HAP-1 (cell line): Measurements from ENCODE around the gene ZMYND11.

Experiments used
- DNase-seq, 2 experiments: peaks; one replicate each; pipeline ENCODE4 v3.0.0-alpha.2; 2016 to 2020; ENCODE audit warnings: low spot score in 2 of 2
- H3K27me3 ChIP-seq: fragments of 250-450 bp; sonication (Bioruptor Pico); 2 replicates; pipeline ENCODE4 v1.5.1; 2020; ENCODE audit warnings: low read depth, mild to moderate bottlenecking, moderate library complexity
- H3K36me3 ChIP-seq: fragments of 250-450 bp; sonication (Bioruptor Pico); replicated peaks from 2 replicates; pipeline ENCODE4 v1.5.1; 2020; ENCODE audit warnings: mild to moderate bottlenecking
- H3K4me1 ChIP-seq: fragments of 250-450 bp; sonication (Bioruptor Pico); 2 replicates; pipeline ENCODE4 v1.5.1; 2020; ENCODE audit warnings: mild to moderate bottlenecking
- H3K4me3 ChIP-seq: fragments of 250-450 bp; sonication (Bioruptor Pico); 2 replicates; pipeline ENCODE4 v1.5.1; 2020; ENCODE audit warnings: mild to moderate bottlenecking, moderate library complexity
- H3K9me3 ChIP-seq: fragments of 250-450 bp; sonication (Bioruptor Pico); 2 replicates; pipeline ENCODE4 v1.5.1; 2020; ENCODE audit warnings: mild to moderate bottlenecking, moderate library complexity
- in situ Hi-C: fragments of 300-500 bp; cut with MboI; formaldehyde crosslinking; loops from 3 replicates; pipeline ENCODE4 v1.14.3; 2020; ENCODE audit warnings: low sequenced_read_pairs, inconsistent platforms, mixed read lengths

ZMYND11 gene

DNA sequence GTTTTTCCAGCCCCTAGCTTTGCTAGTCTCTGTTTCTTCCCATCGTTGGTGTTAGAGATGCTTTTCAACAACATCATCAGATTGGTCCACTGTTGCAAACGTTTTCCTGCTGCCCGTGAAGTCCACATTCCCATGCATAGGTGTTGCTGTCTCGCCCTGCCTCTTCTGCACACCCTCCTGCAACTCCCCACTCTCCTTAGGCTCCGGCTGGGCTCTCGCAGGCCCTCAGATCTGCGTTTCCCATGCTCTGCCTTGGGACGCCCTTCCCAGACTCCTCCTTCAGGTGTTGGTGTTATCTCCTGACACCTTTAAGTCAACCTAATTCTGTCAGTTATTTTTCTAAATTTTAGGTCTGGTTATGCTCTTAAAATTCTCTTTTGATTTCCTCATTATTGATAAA is 55.0 kb downstream of the ZMYND11 start:
- peaks cover 8% of the 10 kb centered on the region for H3K4me1 ChIP-seq
- in situ Hi-C loops, result no loop called here
- H3K27me3 ChIP-seq, result no peaks in the 10 kb centered on the region
- no peak overlapping the region for H3K4me3 ChIP-seq
- no peak for DNase-seq
- H3K36me3 ChIP-seq, result no peaks in the 10 kb centered on the region; the same call in 1 of the 2 replicates
- no peaks in the 10 kb centered on the region for H3K9me3 ChIP-seq

DNA sequence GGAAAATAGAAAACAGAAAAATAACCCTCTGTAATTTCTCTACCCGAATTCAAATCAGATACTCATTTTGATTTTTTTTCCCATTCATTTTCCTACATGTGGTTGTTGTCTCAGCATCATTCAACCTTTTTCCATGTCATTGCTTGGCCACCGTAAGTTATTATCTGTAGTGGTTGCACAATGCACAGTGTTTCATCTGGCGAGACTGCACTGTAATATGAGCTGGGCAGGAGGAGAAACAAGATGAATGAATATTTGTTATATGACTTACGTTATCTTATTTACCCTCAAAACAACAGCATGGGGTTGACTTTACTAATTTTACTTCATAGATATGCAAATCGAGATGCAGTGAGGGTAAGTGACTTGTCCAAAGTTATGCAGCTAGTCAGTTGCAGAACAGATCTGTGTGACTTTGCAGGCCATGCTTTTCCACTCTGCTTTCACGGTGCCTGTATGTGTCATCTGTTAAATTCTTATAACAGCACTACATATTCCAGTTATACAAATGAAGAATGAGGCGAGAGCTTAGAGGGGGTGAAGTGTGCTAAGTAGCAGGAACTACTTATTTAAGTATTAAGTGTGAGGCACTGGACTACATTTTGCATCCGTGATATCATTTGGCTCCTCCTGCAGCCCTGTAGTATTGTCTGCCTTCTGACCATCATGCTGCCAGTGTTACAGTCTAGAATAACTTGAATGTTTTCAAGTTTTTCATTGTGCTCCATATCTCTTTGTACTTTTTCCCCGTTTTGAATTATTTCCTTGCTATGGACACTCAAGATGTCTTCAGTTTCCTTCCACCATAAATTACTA is 56.7 kb downstream of the ZMYND11 start:
- Histone ChIP-seq H3K4me3 (no peak overlapping the region), H3K27me3 (no peaks in the 10 kb centered on the region), H3K36me3 (no peaks in the 10 kb centered on the region; the same call in 1 of the 2 replicates), H3K4me1 (peaks cover 8% of the 10 kb centered on the region), H3K9me3 (no peaks in the 10 kb centered on the region)
- in situ Hi-C loops, result no loop called here
- peak in 1 of 2 experiments; percentile 9 for DNase-seq

DNA sequence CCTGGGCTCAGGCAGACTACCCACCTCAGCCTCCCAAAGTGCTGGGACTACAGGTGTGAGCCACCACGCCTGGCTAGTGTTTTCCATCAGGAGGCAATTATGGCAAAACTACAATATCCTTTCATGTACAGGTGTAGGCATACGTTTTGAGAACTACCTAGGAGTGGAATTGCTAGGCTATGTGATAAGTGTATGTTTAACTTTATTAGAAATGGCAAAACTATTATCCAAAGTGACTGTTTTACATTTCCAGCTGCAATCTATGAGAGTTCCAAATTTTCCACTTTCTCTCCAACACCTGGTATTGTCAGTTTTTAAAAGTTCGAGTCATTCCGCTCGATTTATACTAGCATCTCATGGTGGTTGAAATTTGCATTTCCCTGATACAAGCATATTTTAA is 59.0 kb downstream of the ZMYND11 start:
- H3K4me3 ChIP-seq, result no peak overlapping the region
- H3K36me3 ChIP-seq, result no peaks in the 10 kb centered on the region; the same call in 1 of the 2 replicates
- H3K4me1 ChIP-seq, result peaks cover 8% of the 10 kb centered on the region
- DNase-seq, result no peak
- no peaks in the 10 kb centered on the region for H3K27me3 ChIP-seq
- in situ Hi-C loops, result no loop called here
- H3K9me3 ChIP-seq, result no peaks in the 10 kb centered on the region

DNA sequence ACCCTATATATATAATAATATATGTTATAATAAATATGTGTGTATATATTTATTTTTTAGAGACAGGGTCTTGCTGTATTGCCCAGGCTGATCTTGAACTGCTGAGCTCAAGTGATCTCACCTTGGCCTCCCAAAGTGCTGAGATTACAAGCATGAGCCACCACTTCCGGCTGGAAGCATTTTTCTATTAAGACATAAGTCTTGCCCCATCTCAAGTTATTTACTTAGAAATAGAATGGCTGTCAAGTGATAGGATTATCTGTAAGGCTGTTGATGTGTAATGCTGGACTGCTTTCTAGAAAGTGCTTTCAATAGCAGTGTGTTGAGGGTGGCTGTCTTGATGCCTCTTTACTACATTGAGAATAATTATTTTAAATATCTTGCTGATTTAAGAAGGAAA is 65.2 kb downstream of the ZMYND11 start:
- in situ Hi-C loops, result no loop called here
- no peaks in the 10 kb centered on the region for H3K36me3 ChIP-seq
- no peak for DNase-seq
- H3K9me3 ChIP-seq, result no peaks in the 10 kb centered on the region
- H3K4me1 ChIP-seq, result no peaks in the 10 kb centered on the region
- no peak overlapping the region for H3K4me3 ChIP-seq
- no peaks in the 10 kb centered on the region for H3K27me3 ChIP-seq

DNA sequence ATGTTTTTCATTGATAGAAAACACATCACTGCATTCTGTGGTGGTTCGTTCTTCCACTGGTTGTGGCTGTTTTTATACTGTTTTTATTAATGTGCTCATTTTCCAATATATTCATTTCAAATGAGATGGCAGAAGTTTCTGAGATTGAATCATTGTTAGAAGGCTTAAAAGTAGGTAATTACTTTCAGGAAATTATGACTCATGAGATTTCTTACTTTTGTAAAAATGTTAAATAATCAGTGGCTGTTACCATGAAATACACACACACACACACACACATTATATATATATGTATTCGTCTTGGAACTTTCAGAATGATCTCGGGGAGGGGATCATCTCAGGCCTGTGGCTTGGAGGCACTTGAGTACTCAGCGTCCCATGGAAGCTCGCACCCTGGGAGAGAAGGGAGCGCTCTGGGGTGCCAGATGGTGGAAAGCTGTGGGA is 66.1 kb downstream of the ZMYND11 start:
- Histone ChIP-seq H3K9me3 (no peaks in the 10 kb centered on the region), H3K4me1 (no peaks in the 10 kb centered on the region), H3K36me3 (no peaks in the 10 kb centered on the region), H3K4me3 (no peak overlapping the region), H3K27me3 (no peaks in the 10 kb centered on the region)
- in situ Hi-C loops, result no loop called here
- no peak for DNase-seq

DNA sequence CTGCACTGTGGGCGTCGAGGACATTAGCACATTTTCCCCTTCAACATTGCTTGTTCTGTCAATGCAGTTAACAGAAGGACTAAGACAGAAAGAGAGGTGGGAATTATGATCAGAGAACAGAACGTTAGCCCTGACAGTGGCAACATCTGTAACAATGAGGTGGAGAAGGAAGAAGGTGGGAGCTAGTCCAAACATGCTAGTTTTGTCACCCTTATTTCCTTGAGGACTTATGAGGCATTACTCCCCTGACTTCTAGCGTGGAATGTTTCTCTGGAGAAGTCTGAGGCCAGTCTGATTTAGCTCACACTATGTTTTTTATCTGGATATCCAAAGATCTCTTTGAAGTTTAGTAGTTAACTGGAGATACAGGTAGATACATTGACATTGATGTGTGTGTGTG is 73.4 kb downstream of the ZMYND11 start:
- H3K4me1 ChIP-seq, result no peaks in the 10 kb centered on the region

DNA sequence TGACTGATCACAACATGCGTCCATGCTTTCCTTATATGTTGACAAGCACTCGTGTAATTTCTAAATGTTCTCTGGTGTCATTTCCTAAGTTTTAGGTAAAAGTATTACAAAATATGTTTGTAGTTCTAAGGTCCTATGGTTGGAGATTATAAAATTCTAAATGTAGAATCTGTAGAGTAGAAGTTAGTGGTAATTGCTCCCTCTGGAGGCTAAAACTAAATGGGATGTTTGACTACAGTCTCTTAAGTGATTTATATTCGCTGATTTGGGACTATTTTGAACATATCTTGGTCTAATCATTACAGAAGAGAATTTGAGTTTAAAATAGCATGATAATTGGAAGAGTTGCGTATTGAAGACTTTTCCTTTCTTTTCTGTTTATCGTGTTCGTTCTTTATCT is 74.1 kb downstream of the ZMYND11 start:
- no peak for DNase-seq
- H3K27me3 ChIP-seq, result no peaks in the 10 kb centered on the region
- H3K4me3 ChIP-seq, result no peak overlapping the region
- H3K36me3 ChIP-seq, result no peaks in the 10 kb centered on the region; the same call in 1 of the 2 replicates
- H3K9me3 ChIP-seq, result 0 out of 2 replicates have a peak, but pooled peaks cover 2% of the 10 kb centered on the region
- no peaks in the 10 kb centered on the region for H3K4me1 ChIP-seq
- in situ Hi-C loops, result no loop called here

More for the DNA sequence above, 73.4 kb downstream of the ZMYND11 start:
- in situ Hi-C loops, result no loop called here
- 0 out of 2 replicates have a peak, but pooled peaks cover 2% of the 10 kb centered on the region for H3K9me3 ChIP-seq
- no peak for DNase-seq
- H3K27me3 ChIP-seq, result no peaks in the 10 kb centered on the region
- H3K36me3 ChIP-seq, result no peaks in the 10 kb centered on the region; the same call in 1 of the 2 replicates
- no peak overlapping the region for H3K4me3 ChIP-seq

DNA sequence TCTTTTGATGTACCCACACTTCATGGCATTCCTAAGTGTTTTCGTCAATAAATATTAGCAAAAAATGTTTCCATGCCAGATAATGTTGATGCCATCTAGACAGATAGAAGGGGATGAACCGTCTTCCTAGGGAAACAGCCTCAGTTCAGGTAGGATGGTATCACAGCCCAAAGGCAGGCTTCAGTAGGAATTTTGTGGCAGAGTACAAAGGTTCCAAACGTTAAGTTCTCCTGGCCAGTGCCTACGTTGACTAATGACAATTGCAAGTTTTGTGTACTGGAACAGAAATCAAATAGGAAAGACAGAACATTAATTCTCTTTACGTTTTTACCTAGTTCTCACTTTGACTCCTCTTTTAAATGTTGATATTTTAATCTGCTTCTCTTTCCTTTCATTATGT is 75.0 kb downstream of the ZMYND11 start:
- no peak overlapping the region for H3K4me3 ChIP-seq
- no peaks in the 10 kb centered on the region; the same call in 1 of the 2 replicates for H3K36me3 ChIP-seq
- H3K9me3 ChIP-seq, result 0 out of 2 replicates have a peak, but pooled peaks cover 2% of the 10 kb centered on the region
- in situ Hi-C loops, result no loop called here
- DNase-seq, result no peak
- no peaks in the 10 kb centered on the region for H3K27me3 ChIP-seq
- no peaks in the 10 kb centered on the region for H3K4me1 ChIP-seq

DNA sequence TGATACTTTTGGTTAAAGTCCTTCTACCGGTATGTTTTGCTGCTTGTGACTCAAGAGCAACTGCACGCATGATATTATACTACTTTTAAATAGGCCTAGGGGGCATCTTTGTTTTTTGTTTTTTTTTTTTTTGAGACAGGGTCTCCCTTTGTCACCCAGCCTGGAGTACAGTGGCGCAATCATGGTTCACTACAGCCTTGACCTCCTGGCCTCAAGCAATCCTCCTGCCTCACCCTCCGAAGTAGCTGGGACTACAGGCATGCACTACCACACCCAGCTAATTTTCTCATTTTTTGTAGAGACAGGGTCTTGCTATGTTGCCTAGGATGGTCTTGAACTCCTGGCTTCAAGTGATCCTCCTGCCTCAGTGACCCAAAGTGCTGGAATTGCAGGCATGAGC is 80.2 kb downstream of the ZMYND11 start:
- in situ Hi-C loops, result no loop called here
- no peaks in the 10 kb centered on the region for H3K4me1 ChIP-seq
- no peak overlapping the region for H3K4me3 ChIP-seq
- H3K36me3 ChIP-seq, result no peaks in the 10 kb centered on the region; the same call in 1 of the 2 replicates
- H3K9me3 ChIP-seq, result no peaks in the 10 kb centered on the region
- H3K27me3 ChIP-seq, result no peaks in the 10 kb centered on the region
- no peak for DNase-seq

DNA sequence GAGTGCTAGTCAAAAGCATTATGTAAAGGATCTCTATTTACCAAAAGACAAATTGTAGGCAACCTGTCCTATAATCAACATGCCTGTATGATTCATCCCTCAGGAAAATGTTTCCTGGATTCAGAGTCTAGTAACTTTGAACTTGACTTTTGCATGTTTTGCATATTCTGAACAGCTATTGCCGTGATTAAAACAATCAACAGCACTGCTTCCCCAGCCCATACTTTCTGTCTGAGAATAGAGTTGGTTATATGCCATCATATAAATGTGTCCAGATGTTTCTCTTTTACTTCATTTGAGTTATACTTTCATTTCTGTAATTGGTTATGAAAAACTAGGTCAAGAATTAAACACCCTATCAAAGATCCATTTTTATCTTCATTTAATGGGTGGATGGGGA is 83.5 kb downstream of the ZMYND11 start:
- Histone ChIP-seq H3K4me1 (no peaks in the 10 kb centered on the region), H3K9me3 (no peaks in the 10 kb centered on the region), H3K4me3 (no peak overlapping the region), H3K36me3 (no peaks in the 10 kb centered on the region), H3K27me3 (no peaks in the 10 kb centered on the region)
- in situ Hi-C loops, result no loop called here
- DNase-seq, result no peak

DNA sequence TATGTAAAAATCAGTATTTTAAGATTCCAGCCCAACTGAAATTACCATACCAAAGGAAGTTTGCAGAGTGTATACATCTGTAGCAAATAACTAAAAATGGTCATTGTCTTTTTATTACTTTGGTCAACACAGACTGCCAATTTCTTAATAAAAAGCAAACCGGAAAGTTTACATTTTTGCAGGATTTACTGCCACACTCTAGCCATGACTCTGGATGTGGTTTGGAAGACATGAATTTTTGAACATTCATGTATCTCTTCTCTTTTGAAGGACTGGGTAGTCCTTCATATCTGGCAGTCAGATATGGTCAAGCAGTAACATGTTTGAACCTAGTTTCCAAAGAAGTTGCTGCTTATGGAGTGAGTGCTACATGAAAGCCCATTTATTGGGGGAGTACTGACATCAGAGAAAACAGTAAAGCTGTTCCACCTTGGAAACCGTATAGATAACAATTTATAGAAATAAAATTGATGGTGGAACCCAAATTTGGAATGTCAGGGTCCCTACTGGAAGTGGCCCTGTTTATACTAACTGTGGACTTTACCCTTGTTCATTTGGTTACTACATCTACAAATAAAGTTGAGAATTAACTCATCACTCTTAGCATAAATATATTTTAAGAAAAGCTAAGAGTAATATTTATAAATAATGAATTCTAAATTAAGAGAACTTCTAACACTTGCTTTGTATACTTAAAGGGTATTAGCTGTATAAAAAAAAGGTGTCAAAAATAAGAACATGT is 84.6 kb downstream of the ZMYND11 start:
- no peaks in the 10 kb centered on the region for H3K36me3 ChIP-seq
- no peaks in the 10 kb centered on the region for H3K27me3 ChIP-seq
- in situ Hi-C loops, result no loop called here
- H3K9me3 ChIP-seq, result no peaks in the 10 kb centered on the region
- no peak overlapping the region for H3K4me3 ChIP-seq
- no peaks in the 10 kb centered on the region for H3K4me1 ChIP-seq
- DNase-seq, result no peak

DNA sequence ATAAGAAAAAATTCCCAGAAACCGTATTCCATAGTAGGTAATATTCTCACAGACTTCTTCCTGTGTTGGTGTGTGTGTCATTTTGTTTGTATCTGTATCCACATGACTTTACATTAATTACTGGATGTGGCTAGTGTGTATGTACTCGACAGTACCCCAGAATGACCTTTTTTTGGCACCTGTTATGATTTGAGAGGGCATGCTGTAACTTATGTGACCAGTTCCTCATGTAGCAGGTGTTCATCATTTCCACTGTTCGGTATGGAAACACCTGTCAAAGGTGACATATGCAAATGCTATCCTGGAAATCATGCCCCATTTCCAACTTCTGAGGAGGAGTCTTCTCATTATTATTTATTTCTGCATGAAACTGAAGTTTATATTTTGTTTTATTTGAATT is 89.3 kb downstream of the ZMYND11 start:
- Histone ChIP-seq H3K4me3 (no peak overlapping the region), H3K9me3 (no peaks in the 10 kb centered on the region), H3K36me3 (no peaks in the 10 kb centered on the region), H3K4me1 (no peaks in the 10 kb centered on the region), H3K27me3 (no peaks in the 10 kb centered on the region)
- in situ Hi-C loops, result no loop called here
- no peak for DNase-seq

DNA sequence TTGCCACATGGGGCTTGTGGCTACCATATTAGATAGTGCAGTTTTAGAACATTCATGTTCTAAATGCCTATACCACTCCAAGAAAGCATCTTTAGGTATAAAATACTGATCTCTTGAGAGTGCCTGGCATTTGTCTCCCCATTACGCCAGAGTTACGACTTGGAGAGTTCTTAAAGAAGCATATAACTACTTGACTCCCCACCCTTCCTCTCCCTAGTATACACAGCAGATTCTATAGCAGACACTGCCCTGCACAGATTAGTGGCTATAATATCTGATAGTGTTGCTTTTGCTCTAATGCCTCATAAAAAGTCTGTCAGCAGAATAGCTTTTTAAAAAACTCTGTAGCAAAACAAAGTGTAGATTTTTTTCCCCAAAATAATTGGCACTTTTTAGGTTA is 90.8 kb downstream of the ZMYND11 start:
- DNase-seq, result no peak
- in situ Hi-C loops, result no loop called here
- Histone ChIP-seq H3K4me1 (no peaks in the 10 kb centered on the region), H3K36me3 (no peaks in the 10 kb centered on the region), H3K27me3 (no peaks in the 10 kb centered on the region), H3K4me3 (no peak overlapping the region), H3K9me3 (no peaks in the 10 kb centered on the region)

DNA sequence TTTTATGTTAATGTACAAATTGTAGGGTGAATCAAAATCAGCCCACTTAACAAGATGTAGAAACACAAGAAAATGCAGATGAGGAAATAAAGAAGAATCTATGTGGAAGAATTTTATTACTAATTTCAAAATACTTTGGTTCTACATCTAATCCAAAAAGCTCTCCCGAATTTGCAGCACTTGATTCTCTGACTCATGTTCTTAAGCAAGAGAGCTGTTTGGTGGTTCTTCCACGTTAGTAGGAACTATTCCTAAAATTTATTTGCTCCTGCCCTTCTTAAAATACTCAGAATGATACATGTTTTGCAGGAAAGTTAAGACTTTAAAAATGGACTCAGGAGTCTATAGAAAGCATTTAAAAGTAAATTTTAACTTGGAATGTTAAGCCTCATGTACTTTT is 91.8 kb downstream of the ZMYND11 start:
- H3K36me3 ChIP-seq, result no peaks in the 10 kb centered on the region
- H3K4me3 ChIP-seq, result no peak overlapping the region
- no peaks in the 10 kb centered on the region for H3K4me1 ChIP-seq
- H3K27me3 ChIP-seq, result no peaks in the 10 kb centered on the region
- no peaks in the 10 kb centered on the region for H3K9me3 ChIP-seq
- no peak for DNase-seq
- in situ Hi-C loops, result no loop called here
